ENCODE measurements around the gene P2RY1.

DNA sequence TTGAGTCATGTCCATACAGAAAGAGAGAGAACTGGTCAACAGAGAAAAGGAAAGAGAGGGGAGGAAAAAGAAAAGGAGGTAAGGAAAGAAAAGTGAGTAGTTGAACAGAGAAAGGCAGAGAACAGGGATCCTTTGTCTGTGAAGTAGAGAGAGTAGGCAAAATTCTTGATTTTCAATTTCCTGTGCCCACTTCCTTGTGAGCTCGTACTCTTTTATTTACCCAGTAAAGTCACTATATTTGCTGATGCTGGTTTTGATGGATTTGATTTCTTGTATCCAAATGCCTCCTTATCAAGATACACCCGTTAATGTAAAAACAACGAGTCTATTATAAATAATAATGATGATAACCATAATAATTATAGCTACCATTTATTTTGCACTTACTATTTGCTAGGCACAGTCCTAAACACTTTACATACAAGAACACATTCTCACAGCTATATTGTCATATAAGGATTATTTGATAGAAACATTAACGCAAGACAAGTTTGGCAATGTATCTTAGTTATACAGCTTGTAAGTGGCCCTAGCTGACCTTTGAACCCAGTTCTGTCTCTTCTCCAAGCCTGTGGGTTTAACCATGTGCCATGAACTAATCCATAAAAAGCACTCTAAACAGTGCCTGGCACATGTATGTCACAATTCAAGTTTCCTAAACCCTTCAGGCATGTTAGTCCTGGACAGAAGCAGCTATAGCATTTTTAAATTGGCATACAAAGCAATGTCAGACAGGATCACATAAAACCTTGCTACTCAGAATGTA lies 6.7 kb upstream of the P2RY1 start:
- TF ChIP-seq, protein P1, sequence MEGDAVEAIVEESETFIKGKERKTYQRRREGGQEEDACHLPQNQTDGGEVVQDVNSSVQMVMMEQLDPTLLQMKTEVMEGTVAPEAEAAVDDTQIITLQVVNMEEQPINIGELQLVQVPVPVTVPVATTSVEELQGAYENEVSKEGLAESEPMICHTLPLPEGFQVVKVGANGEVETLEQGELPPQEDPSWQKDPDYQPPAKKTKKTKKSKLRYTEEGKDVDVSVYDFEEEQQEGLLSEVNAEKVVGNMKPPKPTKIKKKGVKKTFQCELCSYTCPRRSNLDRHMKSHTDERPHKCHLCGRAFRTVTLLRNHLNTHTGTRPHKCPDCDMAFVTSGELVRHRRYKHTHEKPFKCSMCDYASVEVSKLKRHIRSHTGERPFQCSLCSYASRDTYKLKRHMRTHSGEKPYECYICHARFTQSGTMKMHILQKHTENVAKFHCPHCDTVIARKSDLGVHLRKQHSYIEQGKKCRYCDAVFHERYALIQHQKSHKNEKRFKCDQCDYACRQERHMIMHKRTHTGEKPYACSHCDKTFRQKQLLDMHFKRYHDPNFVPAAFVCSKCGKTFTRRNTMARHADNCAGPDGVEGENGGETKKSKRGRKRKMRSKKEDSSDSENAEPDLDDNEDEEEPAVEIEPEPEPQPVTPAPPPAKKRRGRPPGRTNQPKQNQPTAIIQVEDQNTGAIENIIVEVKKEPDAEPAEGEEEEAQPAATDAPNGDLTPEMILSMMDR (IDR thresholded peaks at IDR 0.05), result no peak
- no peak for TF ChIP-seq POLR2AphosphoS5 (IDR thresholded peaks at IDR 0.05)

Measured in suprapubic skin (tissue), 3 donors.